ENCODE measurements around the gene SECISBP2L.

The SECISBP2L gene

GRCh38 chr15:49059491-49059890, 13.2 kb upstream of the SECISBP2L start:
- no peak for DNase-seq

- no peak for DNase-seq
Observed at GRCh38 chr15:49058559-49058958, 12.3 kb upstream of the SECISBP2L start.

GRCh38 chr15:49055630-49056029, 9.4 kb upstream of the SECISBP2L start:
- DNase-seq: no peak

DNA sequence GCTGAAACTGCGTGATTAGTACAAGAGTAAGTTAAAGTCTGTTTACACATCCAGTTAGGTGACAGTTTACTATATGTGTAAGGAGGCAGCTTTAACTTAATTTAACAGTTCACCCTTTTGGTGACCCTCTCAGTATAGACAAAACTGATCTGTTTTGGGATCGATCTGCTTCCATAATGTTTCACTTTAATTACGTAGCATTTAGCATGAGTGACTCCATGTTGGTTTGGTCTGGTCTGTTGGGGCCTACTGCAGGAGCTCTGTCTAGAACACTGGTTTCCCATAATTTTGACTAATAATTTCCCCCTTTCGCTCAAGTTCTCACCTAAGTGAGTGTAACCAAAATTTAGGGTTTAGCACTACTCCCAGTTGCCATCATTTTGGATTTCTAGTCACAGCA, 6.4 kb upstream of the SECISBP2L start:
- no peak for DNase-seq

- DNase-seq: no peak
Observed at GRCh38 chr15:49047456-49047855, 1.2 kb upstream of the SECISBP2L start.

- peak; percentile 28 for DNase-seq
Observed at GRCh38 chr15:49045751-49046219, 461 bp downstream of the SECISBP2L start.

GRCh38 chr15:49044766-49045606, 1.3 kb downstream of the SECISBP2L start:
- no peak for DNase-seq

DNA sequence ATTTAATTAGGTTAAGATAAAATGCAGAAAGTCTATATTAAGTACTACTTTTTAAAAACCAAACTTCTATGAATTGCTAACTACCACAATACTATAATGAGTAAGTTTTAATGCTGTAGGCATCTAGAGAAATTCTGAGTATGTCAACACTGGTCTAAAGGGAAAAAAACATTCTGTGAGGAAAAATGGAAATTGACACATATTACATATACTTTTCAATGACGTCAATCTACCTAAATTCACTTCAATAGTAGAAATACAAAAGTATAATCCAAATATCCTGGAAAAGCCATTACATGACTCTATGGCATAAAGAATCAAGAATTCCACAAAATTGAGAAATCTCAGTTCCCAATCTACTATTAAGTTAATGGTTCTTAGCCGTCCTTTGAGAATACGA, 2.2 kb downstream of the SECISBP2L start:
- no peak for DNase-seq

- no peak for DNase-seq
Observed at GRCh38 chr15:49042165-49042564, 4.1 kb downstream of the SECISBP2L start.

GRCh38 chr15:49041426-49041825, 4.8 kb downstream of the SECISBP2L start:
- DNase-seq: peak; percentile 44

DNA sequence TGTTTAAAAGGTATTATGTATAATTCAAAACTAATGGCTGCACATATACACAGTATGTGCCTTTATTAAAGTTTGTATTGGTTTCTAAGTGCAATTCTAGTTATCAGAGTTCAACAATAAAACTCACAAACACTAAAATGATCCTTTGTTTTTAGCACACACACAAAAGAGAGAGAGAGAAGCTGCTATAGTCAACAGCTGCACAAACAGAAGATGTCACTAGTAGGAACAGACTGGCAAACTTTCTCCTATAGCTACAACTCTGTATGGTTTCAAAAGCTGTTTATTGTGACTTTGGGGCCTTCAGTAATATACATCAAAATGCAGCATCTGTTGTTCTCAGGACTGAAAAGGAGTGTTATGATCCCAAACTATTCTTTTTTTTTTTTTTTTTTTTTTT, 6.1 kb downstream of the SECISBP2L start:
- no peak for DNase-seq

DNA sequence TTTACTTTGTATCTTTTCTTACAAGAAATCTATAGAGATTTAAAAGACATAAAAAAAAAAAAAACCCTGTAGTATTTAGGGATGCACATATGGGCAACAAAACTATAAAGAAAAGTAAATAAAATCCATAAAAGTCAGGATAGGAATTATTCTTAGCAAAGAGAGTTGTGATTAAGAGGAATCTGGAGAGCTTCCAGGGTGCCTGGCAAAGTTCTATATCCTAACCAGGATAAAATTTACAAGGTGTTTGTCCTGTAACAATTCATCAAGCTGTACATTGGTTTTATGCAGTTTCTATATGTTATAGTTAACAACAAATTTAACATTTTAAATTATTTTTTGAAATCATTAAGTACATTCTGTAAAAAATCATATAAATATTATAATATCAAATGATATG, 7.9 kb downstream of the SECISBP2L start:
- DNase-seq: no peak

DNA sequence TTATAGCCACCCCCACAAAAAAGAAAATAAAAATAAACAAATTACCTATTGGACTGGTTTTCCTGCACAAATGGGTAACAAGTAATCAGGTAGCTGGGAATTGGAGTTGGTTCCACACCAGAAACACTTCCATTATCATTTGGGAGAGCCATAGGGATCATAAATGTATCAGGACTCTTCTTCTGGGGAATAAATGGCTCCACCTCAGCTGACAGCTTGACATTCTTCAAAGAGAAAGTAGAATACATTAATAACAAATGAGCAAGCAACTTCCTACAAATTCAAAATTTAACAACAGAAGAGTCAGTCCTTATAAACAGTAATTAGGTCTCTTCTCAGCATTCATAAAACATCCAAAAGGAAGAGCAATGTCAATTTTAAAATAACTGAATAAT, 8.7 kb downstream of the SECISBP2L start:
- no peak for DNase-seq

DNA sequence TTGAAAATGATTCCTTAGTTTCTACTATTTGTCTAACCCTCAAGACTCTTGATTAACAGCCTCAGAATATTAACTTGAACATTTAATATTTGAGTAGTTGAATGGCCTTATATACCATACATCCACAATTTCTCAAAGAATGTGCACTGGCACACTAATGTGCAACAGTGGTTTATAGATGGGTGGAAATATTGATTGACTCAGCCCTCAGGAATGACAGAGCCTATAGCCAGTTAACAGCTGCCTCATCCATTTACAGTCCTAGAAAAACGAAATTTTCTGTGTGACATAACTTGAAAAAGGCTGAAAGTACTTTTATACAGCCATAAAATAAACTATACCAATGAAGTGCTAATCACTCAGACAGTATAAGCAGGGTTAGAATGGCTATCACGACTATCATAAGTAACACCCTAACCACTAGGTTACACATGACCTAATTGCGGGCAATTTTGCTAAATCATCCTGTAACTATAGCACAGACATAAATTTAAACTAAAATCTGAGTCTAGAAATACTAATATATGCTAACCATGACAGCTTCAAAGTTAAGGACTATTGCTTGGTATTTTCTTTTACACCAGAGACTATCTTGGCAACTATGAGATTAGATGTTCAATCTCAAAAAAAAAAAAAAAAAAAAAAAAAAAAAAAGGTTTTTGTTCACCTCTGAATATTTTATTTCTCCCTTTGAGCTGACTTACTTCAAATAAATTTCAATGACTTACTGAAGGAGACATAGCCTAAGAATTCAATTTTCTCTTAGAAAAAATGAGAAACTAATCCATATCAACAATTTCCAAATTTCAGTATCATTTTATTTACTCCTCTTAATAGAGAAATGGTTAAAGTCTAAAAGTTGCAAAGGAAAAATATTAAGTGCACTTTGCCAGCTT, 9.3 kb downstream of the SECISBP2L start:
- DNase-seq: no peak

DNA sequence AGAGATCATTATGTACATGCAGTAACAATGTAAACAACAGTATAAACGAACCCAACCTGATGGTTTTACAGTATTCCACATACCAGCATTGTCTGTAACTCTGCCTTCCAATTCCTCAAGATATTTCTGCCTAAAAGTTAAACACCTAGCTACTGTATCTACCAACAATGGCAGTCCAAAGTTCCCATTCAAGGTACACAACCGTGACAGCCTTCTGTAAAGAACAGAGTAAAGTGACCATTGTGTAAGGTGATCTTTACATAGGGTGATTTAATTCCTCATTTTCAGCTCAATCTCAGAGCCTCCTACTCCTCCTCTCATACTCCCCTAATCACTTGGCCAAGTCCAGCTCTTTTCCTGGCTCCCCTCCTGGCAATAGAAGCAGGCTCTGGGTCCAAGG, 10.4 kb downstream of the SECISBP2L start:
- no peak for DNase-seq

DNA sequence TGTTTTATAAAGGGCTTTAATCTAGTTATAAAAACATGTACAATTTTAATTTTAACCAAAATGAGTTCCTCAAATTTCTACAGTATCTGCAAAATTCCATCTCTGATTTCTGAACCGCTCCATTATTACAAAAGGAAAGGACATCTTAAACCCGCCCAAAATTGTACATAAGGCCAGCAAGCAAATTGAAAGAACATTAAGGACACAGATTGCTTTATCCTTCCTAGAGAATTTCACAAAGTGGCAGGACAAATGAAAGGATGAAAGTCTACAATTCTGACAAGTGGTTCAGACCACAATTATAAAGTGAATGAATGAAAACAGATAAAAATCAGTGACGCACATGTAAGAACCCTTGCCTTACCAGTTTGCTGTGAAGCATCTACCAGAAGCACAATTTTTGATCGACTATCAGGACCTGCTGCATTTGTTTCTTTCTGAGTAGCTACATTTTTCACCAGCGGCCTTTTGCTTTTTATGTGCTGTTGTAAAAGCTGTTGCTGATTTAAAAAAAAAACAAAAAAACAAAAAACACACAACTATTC, 13.6 kb downstream of the SECISBP2L start:
- DNase-seq: no peak

DNA sequence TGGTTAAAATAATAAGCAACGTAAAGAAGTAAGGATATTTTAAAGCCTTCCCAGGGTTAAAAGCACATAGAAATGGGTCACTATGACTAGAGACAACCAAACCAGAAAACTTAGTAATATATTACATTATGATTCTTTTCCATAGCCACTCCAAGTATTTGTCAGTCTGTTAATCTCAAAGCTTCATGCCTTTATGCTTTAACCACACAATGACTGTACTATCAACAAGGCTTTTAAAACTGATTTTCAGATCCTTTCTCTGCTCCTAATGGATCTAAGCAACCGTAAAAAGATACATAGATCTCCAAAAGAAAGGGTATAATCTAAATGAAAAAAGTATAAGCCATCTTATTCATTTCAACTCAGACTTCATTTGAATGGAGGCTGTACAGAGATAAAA, 14.4 kb downstream of the SECISBP2L start:
- no peak for DNase-seq

- DNase-seq: no peak
Observed at GRCh38 chr15:49026700-49027099, 19.5 kb downstream of the SECISBP2L start.

- DNase-seq: no peak
Observed at GRCh38 chr15:49024840-49025239, 21.4 kb downstream of the SECISBP2L start.

GRCh38 chr15:49023354-49023753, 22.9 kb downstream of the SECISBP2L start:
- DNase-seq: no peak

DNA sequence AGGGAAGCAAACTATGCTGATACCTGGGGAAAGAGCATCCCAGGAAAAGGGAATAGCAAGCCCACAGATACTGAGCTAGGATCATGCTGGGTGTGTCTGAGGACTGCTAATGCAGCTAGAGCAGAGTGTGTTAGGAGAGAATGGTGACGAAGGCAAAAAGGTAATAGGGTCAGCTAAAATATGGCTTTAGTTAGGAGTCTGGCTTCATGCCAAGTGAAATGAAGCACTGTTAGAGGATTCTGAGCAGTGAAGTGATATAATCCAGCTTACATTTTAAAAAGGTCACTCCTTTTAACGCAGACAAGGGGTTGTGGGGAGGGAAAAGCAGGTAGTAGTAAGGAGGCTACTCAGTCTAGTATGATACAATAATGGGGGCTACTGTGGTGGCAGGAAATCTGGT, 30.4 kb downstream of the SECISBP2L start:
- DNase-seq: no peak

DNA sequence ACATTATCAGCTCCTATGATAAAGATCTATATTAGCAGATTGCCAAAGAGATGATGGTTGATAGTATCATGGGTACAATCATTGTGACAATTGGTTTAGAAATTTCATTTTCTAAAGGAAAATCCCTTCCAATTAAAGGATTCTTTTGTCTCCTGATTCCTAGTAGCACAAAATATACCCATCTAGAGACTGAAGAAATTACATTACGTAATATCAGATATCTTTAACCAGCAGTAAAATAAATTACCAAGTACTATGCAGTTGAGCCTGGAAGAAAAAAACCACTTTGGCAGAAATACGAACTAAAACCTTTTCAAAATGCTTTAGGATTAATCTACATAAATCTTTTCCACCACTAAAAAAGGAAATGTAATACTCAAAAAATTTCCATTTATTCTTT, 46.9 kb downstream of the SECISBP2L start:
- DNase-seq: no peak

DNA sequence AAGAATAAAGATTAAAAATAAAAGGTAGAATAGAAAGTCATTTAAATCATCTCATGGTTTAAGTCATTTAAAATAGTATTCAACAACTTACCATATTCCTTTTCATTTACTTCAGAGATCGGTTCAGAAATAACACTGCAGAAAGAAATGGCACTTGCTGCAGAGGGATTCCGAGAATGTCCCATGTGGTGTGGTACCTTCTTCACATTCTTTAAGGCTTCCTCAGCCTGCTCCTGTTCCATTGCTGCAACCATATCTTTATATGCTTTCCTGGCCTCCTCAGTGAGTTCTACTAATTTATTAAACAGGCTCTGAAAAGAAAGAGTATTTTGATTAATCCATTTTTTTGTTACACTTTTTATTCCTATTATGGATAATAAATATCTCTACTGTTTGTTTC, 50.0 kb downstream of the SECISBP2L start:
- DNase-seq: no peak

DNA sequence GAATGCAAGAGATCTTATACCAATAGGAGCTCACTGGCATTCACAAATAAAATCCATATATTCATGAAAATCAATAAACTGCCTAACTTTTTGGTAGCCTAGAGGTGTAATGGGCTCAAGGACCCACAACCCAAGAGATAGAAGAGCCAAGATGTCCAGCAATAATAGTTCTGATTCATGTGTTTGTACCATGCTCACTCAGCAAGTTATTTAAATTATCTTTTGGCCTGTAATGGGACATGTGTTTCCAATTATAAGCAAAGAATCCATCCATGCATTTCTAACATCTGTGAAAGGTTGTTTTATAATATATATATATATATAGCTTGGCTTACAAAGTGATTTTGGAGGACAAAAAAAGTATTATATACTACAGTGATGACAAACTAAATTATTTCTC, 52.9 kb downstream of the SECISBP2L start:
- DNase-seq: no peak

All from inflammatory macrophage treated with lipopolysaccharide for 4 hours (primary cell).